Large intestine (tissue), 3 donors: ENCODE results near the gene LCE3E. TPM values are rescaled to one million over a fixed set of nuclear protein-coding genes. Genes with fewer than 3 reads are reported as not detected.
"Not testable (repeated sequence)": the region's sequence is repeated elsewhere in the genome, so short reads cannot be mapped to it uniquely, and the experiment has no call there.

ENCODE experiments used
- DNase-seq, 2 donors: peaks; one replicate each; pipeline versions ENCODE4 v3.0.0 to v3.0.0-alpha.2; 2013
- H3K27ac ChIP-seq: one replicate; pipeline ENCODE4 v1.5.1; 2013; ENCODE audit warnings: low read length
- H3K27me3 ChIP-seq: 2 replicates; pipeline ENCODE4 v1.6.1; 2013; ENCODE audit warnings: low read length; ENCODE audit not compliant: control insufficient read depth, insufficient read depth
- H3K36me3 ChIP-seq: 2 replicates; pipeline ENCODE4 v1.6.1; 2013; ENCODE audit warnings: low read length; ENCODE audit not compliant: control insufficient read depth, insufficient read depth
- H3K4me1 ChIP-seq: one replicate; pipeline ENCODE4 v1.6.1; 2013; ENCODE audit warnings: low read length; ENCODE audit not compliant: control insufficient read depth, insufficient read depth
- H3K4me3 ChIP-seq: one replicate; pipeline ENCODE4 v1.5.1; 2013; ENCODE audit warnings: low read length
- H3K9me3 ChIP-seq: one replicate; pipeline ENCODE4 v1.6.1; 2013; ENCODE audit warnings: mild to moderate bottlenecking, low read depth, low read length, moderate library complexity; ENCODE audit not compliant: control insufficient read depth
- WGBS: methylation state at CpG from one replicate; pipeline ENCODE4 v1.1.5; 2013; ENCODE audit warnings: low lambda C conversion rate; ENCODE audit not compliant: insufficient coverage; 5-methylcytosine and 5-hydroxymethylcytosine counted together
- polyA plus RNA-seq: library from polyadenylated mRNA; unstranded; fragments of 120-200 nt; gene quantifications from one replicate; pipeline ENCODE4 v1.2.1, GENCODE V29; 2013

The LCE3E gene
- polyA plus RNA-seq, 1 donor = not detected

DNA sequence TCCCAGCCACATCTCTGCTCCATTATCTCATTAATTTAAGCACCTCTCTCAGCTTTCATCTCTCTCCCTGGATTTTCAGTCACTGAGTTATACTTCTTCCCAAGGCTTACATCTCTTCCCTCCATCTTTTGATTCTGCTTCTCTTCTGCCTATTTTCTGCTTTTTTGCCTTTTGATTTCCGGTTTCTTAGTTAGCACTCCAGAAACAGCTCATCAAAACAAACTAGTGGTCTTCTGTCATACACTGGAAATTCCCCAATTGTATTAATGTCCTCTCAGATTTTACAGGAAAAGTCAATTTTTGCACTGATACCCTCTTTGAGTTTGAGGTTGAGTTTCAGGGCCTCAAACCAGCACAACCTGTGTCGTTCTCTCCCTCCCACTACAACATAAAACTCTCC lies 1.5 kb downstream of the LCE3E start:
- 88% methylated on average over 1 of the region's 2 CpGs for WGBS
- Histone ChIP-seq H3K27ac (no peak overlapping the region), H3K9me3 (no peaks in the 10 kb centered on the region), H3K36me3 (no peaks in the 10 kb centered on the region), H3K27me3 (no peaks in the 10 kb centered on the region), H3K4me1 (no peaks in the 10 kb centered on the region), H3K4me3 (no peak overlapping the region)
- no peak for DNase-seq

DNA sequence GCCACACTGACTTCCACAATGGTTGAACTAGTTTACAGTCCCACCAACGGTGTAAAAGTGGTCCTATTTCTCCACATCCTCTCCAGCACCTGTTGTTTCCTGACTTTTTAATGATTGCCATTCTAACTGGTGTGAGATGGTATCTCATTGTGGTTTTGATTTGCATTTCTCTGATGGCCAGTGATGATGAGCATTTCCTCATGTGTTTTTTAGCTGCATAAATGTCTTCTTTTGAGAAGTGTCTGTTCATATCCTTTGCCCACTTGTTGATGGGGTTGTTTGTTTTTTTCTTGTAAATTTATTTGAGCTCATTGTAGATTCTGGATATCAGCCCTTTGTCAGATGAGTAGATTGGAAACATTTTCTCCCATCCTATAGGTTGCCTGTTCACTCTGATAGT lies 18.2 kb downstream of the LCE3E start:
- H3K27me3 ChIP-seq, H3K9me3 ChIP-seq, DNase-seq, H3K4me3 ChIP-seq, H3K4me1 ChIP-seq, H3K36me3 ChIP-seq, H3K27ac ChIP-seq: not testable (repeated sequence)
- WGBS = no CpG with 5 or more reads among the region's 1 CpG

DNA sequence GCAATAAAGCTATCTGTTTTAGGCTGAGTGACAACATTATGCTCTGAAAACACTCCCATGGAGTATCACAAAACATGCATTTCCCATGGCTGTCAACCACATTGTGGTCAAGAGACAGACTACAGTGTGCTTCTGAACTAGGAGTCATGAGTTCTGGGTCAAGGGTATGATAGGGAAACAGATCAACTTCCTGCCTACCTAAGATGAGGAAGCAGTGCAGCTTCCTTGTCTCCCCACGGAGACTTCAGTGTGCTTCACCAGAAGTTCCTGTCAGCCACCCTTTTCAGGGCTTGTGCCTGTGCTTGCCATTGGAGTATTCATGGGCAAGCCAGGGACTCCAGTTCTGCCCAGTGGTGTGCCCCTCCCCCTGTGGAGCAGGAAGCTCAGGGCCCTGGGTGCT lies 19.9 kb downstream of the LCE3E start:
- no CpG with 5 or more reads among the region's 1 CpG for WGBS
- DNase-seq = no peak
- Histone ChIP-seq H3K27ac (no peak overlapping the region), H3K4me3 (no peak overlapping the region), H3K27me3 (no peaks in the 10 kb centered on the region), H3K36me3 (no peaks in the 10 kb centered on the region), H3K4me1 (no peaks in the 10 kb centered on the region), H3K9me3 (no peaks in the 10 kb centered on the region)

DNA sequence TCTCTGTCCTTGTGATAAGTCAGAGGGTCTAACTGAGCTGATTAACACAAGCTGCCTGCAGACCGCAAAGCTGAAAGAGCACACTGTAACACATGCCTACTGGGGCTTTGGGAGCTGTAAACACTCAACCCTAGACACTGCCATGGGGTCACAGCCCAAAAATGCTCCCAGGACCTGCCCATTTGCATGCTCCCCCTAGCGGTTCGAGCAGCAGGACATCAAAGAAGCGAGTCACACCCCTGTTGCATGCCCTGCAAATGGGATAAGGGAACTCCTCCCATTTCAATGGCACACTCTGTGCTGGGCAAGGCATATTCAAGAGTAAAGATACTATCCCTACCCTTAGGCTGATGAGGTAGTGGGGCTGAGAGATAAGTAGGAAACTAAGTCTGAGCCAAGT lies 22.8 kb downstream of the LCE3E start:
- no peaks in the 10 kb centered on the region for H3K27me3 ChIP-seq
- H3K9me3 ChIP-seq = no peaks in the 10 kb centered on the region
- DNase-seq = no peak
- no peaks in the 10 kb centered on the region for H3K36me3 ChIP-seq
- no peaks in the 10 kb centered on the region for H3K4me1 ChIP-seq
- WGBS = no CpG with 5 or more reads among the region's 4 CpGs
- H3K27ac ChIP-seq = no peak overlapping the region
- H3K4me3 ChIP-seq = no peak overlapping the region

DNA sequence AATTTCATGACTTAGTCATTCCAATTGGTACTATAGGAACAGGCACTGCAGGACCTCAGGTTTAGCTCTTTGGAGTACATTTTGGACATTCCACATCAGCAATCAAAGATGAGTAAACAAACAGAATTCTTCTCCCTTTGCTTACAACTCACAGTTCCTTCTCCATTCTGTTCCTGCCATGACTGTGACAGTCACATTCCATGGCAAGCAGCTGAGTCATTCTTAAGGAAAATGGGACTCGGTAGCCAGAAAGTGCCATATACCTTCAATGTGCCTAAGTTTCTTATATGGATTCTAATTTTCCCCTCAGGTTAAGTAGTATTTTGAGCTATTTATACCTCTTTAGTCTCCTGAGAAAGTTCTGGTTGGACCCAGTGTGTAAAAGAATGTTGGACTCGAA lies 26.7 kb downstream of the LCE3E start:
- DNase-seq = no peak
- Histone ChIP-seq H3K36me3 (no peaks in the 10 kb centered on the region), H3K4me1 (no peaks in the 10 kb centered on the region), H3K9me3 (no peaks in the 10 kb centered on the region), H3K4me3 (no peak overlapping the region), H3K27me3 (no peaks in the 10 kb centered on the region), H3K27ac (no peak overlapping the region)
- no CpG with 5 or more reads among the region's 2 CpGs for WGBS

DNA sequence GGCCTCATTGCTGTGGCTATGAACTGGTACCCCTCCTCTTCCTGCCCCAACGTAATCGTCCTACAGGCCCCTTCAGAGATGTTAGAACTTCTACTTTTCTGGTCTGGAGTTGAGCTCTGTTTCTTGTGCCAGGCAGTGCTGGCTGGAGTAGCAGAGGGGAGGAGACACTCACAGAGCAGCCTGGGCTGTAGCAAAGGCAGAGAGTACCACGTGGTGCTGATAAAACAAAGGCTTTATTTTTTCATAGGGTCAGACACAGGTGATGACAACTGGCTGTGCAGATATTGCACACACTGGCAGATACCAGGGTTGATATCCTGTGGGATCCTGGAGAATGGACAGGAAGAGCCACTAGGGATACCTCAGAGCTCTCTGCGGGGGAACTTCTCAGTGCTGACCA lies 29.1 kb downstream of the LCE3E start:
- no peaks in the 10 kb centered on the region for H3K9me3 ChIP-seq
- H3K4me1 ChIP-seq = no peaks in the 10 kb centered on the region
- H3K4me3 ChIP-seq = no peak overlapping the region
- DNase-seq = no peak
- H3K27me3 ChIP-seq = no peaks in the 10 kb centered on the region
- WGBS = no CpG with 5 or more reads among the region's 4 CpGs
- H3K36me3 ChIP-seq = no peaks in the 10 kb centered on the region
- no peak overlapping the region for H3K27ac ChIP-seq

DNA sequence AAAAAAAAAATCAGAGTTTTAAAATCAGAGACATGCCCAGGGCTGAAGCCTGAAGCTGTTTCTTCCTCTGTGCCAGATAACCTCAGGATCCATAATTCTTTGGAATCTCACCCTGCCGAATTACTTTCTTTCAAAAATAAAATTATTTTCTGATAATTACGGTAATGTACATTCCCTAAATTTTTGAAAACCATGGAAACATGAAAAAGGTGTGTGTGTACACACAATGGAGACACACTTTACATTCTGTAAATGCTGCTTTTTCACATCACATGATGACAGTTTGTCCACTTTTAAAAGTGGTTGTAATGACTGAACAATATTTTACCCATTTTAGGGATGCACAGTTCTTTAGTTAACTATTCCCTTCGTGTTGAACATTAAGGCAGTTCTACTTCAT lies 30.8 kb downstream of the LCE3E start:
- Histone ChIP-seq H3K27me3 (no peaks in the 10 kb centered on the region), H3K4me3 (no peak overlapping the region), H3K9me3 (no peaks in the 10 kb centered on the region), H3K4me1 (no peaks in the 10 kb centered on the region), H3K36me3 (no peaks in the 10 kb centered on the region), H3K27ac (no peak overlapping the region)
- DNase-seq = no peak
- WGBS = 90% methylated on average over 2 of the region's 3 CpGs

DNA sequence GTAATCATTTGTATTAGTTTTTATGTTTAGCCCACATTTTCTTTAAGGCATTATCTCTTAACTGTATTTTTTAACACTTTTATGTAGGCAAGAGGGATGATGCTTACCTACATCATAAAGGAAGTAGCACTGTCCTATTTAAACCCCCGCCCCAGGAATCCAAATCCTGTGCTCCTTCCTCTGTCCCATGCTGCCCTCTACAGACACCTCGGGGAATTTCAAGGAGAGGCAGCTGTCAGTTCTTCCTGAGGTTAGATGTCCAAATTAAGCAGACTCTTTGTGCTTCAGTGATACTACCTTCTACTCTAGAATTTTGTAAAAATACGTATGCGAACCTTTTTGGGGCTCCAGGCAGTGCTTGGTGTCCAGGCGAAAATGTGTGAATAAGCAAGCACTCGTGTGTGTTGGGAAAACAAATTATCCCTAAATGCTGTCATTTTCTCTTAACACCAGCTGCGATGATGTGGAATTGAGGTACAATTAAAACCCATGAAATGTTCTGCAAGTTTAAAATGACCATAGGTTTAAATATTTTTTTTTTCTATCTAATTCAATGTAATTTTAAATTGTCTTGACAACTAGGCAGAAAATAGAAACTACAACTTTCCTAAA lies 33.1 kb downstream of the LCE3E start:
- no peak overlapping the region for H3K27ac ChIP-seq
- H3K4me3 ChIP-seq = no peak overlapping the region
- no peaks in the 10 kb centered on the region for H3K9me3 ChIP-seq
- DNase-seq = peak in 1 of 2 donors; percentile 14
- no CpG with 5 or more reads among the region's 7 CpGs for WGBS
- H3K36me3 ChIP-seq = no peaks in the 10 kb centered on the region
- H3K4me1 ChIP-seq = no peaks in the 10 kb centered on the region
- H3K27me3 ChIP-seq = no peaks in the 10 kb centered on the region

DNA sequence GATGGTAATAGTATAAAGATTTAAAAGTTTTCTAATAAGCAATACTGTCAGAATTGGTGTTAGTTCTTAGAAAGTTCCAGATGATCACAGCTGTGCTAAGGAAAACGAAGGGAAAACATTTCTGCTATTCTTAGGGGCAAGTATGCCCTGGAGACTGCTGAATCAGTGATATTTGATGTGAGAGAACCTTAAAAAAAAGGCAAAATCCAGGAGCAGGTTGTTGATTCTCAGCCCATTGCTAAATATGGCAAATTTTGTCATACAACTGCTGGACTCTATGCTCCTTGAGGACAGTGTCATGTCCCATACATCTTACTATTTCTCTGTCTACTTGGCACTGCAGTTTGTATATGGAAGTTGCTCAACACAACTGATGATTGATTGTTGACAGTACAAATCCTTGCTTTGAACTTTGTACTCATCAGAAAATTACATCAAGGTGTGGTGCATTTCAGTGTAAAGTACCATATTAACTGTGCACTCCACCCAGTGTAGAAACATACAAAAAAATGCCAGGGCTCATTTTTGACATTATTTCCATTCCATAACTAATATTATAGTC lies 41.4 kb downstream of the LCE3E start:
- WGBS = 50% methylated on average over 1 of the region's 1 CpG
- Histone ChIP-seq H3K27me3 (no peaks in the 10 kb centered on the region), H3K4me3 (no peak overlapping the region), H3K9me3 (peaks cover 3% of the 10 kb centered on the region), H3K36me3 (no peaks in the 10 kb centered on the region), H3K27ac (peak overlapping the region; percentile 71), H3K4me1 (no peaks in the 10 kb centered on the region)
- DNase-seq = peak; percentile 60 to 79

DNA sequence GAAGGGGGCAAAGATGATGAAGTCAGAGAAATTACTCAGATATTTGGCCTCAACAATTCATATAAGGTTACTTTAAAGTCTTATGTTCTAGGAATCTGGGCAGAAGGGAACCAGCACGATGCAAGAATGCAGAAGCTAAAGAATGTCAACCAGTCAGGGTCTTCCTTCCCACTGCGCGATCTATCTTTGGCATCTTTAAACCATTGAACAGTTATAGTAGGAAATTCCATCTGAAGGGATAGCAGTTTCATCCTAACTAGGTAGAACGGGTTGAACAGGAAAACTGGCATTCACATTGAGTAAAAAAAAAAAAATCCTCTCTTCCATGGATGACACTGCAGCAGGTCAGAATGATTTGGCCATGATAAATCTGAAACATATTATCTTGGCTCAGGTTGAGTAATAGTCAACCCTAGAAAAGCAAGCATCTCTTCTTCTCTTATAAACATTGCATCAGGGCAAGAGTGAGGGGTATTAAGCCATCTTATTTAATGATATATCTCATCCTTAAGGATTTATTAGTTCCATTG lies 46.0 kb downstream of the LCE3E start:
- no CpG with 5 or more reads among the region's 4 CpGs for WGBS
- peaks cover 3% of the 10 kb centered on the region for H3K9me3 ChIP-seq
- H3K4me3 ChIP-seq = no peak overlapping the region
- H3K4me1 ChIP-seq = no peaks in the 10 kb centered on the region
- H3K27me3 ChIP-seq = peaks cover 6% of the 10 kb centered on the region
- no peaks in the 10 kb centered on the region for H3K36me3 ChIP-seq
- no peak for DNase-seq
- H3K27ac ChIP-seq = no peak overlapping the region

DNA sequence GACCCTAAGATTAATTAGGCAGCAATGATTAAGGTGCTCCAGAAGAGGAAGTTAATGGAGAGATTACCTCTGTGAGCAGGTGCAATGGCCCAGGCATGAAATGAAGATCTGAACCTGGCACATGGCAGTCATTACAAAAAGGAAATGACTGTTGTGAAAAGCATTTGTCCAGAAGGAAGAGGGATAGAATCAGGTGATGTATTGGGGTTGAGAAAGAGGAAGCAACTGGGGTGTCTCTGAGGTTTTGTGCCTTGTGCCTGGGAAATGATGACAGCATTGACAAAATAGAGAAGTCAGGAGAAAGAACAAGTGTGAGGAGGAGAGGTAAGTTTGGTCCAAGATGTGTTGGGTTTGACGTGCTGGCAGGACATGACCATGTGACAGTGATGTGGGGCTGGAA lies 46.7 kb downstream of the LCE3E start:
- Histone ChIP-seq H3K27ac (no peak overlapping the region), H3K36me3 (no peaks in the 10 kb centered on the region), H3K4me1 (no peaks in the 10 kb centered on the region), H3K9me3 (peaks cover 3% of the 10 kb centered on the region), H3K4me3 (no peak overlapping the region), H3K27me3 (peaks cover 14% of the 10 kb centered on the region)
- WGBS = no CpG with 5 or more reads among the region's 1 CpG
- no peak for DNase-seq
